GM12878 (cell line): ENCODE data around the gene RFC3. TPM values are rescaled to one million over a fixed set of nuclear protein-coding genes. Genes with fewer than 3 reads are reported as not detected.

Experiments used
- ATAC-seq: fragments of 200-7000 bp; cut with Tn5 transposase; 3 replicates; pipeline ENCODE4 v1.9.1; 2020; ENCODE audit warnings: mild to moderate bottlenecking, moderate library complexity
- BruUV-seq: library from RNA; stranded (reverse); fragments of 400-500 nt; replicated peaks from 2 replicates; lab custom pipeline; 2021; lab: Mats Ljungman, UMichigan
- CTCF ChIA-PET: fragments of 300-600 bp; sonication (Branson Sonifier 250); formaldehyde crosslinking; extraction: SDS; loops from one replicate; lab custom pipeline; 2021; ENCODE audit warnings: inconsistent platforms; lab: Yijun Ruan, JAX
- POLR2A ChIA-PET: fragments of 350-600 bp; formaldehyde crosslinking; extraction: SDS; loops from one replicate; lab custom pipeline; 2021; ENCODE audit warnings: inconsistent platforms; lab: Charles Lee
- RAD21 ChIA-PET: fragments of 300-600 bp; sonication (Branson Sonifier 250); formaldehyde crosslinking; loops from one replicate; lab custom pipeline; 2023; ENCODE audit warnings: antibody characterized with exemption; ENCODE audit not compliant: unreplicated experiment; lab: Charles Lee
- SMC1A ChIA-PET: fragments of 300-600 bp; sonication (Branson Sonifier 250); formaldehyde crosslinking; loops from one replicate; lab custom pipeline; 2023; ENCODE audit not compliant: unreplicated experiment, uncharacterized antibody; lab: Charles Lee
- DNase-seq: peaks from one replicate; pipeline ENCODE4 v3.0.0-alpha.2; 2011; ENCODE audit warnings: low read depth, low spot score
- FAIRE-seq: peaks from 3 replicates; lab custom pipeline; 2011; peaks lifted over from hg19 to GRCh38; lab: Jason Lieb, UNC
- H2AFZ ChIP-seq: 2 replicates; pipeline ENCODE4 v1.6.0; 2011; ENCODE audit warnings: low read depth, low read length, control low read depth; ENCODE audit not compliant: control insufficient read depth
- H3K27ac ChIP-seq: 2 replicates; pipeline ENCODE4 v1.5.1; 2011; ENCODE audit warnings: control low read depth; ENCODE audit not compliant: control insufficient read depth, insufficient read depth
- H3K27me3 ChIP-seq, 2 experiments: replicated peaks in 1 of 2; 2 replicates each; pipeline versions ENCODE4 v1.6.0 to v1.6.1; 2011; ENCODE audit warnings: low read length in 1 of 2; ENCODE audit not compliant: control insufficient read depth in 2 of 2, insufficient read depth in 2 of 2
- H3K36me3 ChIP-seq, 2 experiments: 2 replicates each; pipeline ENCODE4 v1.5.1; 2011; ENCODE audit warnings: low read length in 1 of 2; ENCODE audit not compliant: control insufficient read depth in 2 of 2, insufficient read depth in 2 of 2
- H3K4me1 ChIP-seq: 2 replicates; pipeline ENCODE4 v1.6.1; 2011; ENCODE audit warnings: mild to moderate bottlenecking, low read length, moderate library complexity, mixed read lengths; ENCODE audit not compliant: control insufficient read depth, insufficient read depth
- H3K4me2 ChIP-seq: 2 replicates; pipeline ENCODE4 v1.6.0; 2011; ENCODE audit warnings: control low read depth; ENCODE audit not compliant: control insufficient read depth, insufficient read depth
- H3K4me3 ChIP-seq: fragments of 200-600 bp; sonication (generic); 2 replicates; pipeline ENCODE4 v1.5.1; 2016
- H3K79me2 ChIP-seq: 2 replicates; pipeline ENCODE4 v1.6.0; 2011; ENCODE audit warnings: low read length; ENCODE audit not compliant: control insufficient read depth, insufficient read depth
- H3K9ac ChIP-seq: 2 replicates; pipeline ENCODE4 v1.8.0; 2011; ENCODE audit warnings: low read length, control low read depth, mixed read lengths; ENCODE audit not compliant: control insufficient read depth, insufficient read depth
- H3K9me3 ChIP-seq: replicated peaks from 3 replicates; pipeline ENCODE4 v1.5.1; 2011; ENCODE audit warnings: mild to moderate bottlenecking, low read length; ENCODE audit not compliant: control insufficient read depth, insufficient read depth
- H4K20me1 ChIP-seq: 2 replicates; pipeline ENCODE4 v1.6.0; 2011; ENCODE audit not compliant: control insufficient read depth, insufficient read depth
- ASH2L ChIP-seq: fragments of 300-600, 200-600 bp; sonication (generic); IDR thresholded peaks from 2 replicates; pipeline ENCODE4 v1.6.1; 2017; ENCODE audit warnings: low read depth, mild to moderate bottlenecking, borderline replicate concordance
- EGR1 ChIP-seq, 2 experiments: IDR thresholded peaks; 1 replicate in 1 of 2; 2 replicates in 1 of 2; pipeline ENCODE4 v1.6.1; 2011 to 2012; ENCODE audit warnings: low read depth in 2 of 2, low read length in 2 of 2, borderline replicate concordance in 1 of 2, mild to moderate bottlenecking in 1 of 2, moderate library complexity in 1 of 2
- HDAC6 ChIP-seq: fragments of 200-600 bp; sonication (generic); IDR thresholded peaks from one replicate; pipeline ENCODE4 v1.8.0; 2017; ENCODE audit warnings: antibody characterized with exemption; ENCODE audit not compliant: unreplicated experiment
- IRF4 ChIP-seq: IDR thresholded peaks from 2 replicates; pipeline ENCODE4 v1.6.1; 2011; ENCODE audit warnings: low read depth, low read length
- MYC ChIP-seq: IDR thresholded peaks from 2 replicates; pipeline ENCODE4 v1.6.1; 2011; ENCODE audit warnings: mild to moderate bottlenecking, low read length, moderate library complexity, inconsistent platforms; ENCODE audit not compliant: insufficient read depth, insufficient replicate concordance, insufficient read length, severe bottlenecking
- PAX8 ChIP-seq: fragments of 450-650 bp; IDR thresholded peaks from 2 replicates; pipeline ENCODE4 v1.6.1; 2017; ENCODE audit warnings: mild to moderate bottlenecking, moderate library complexity
- SREBF2 ChIP-seq: IDR thresholded peaks from 2 replicates; pipeline ENCODE4 v1.6.1; 2012; ENCODE audit warnings: mild to moderate bottlenecking, low read length
- WGBS: methylation state at CpG from one replicate; pipeline ENCODE4 v1.1.6; 2016; ENCODE audit warnings: low lambda C conversion rate; ENCODE audit not compliant: insufficient replicate concordance, insufficient coverage; ENCODE audit errors: missing lambda C conversion rate; 5-methylcytosine and 5-hydroxymethylcytosine counted together
- in situ Hi-C: fragments of 300-500 bp; cut with MboI; formaldehyde crosslinking; loops from 9 replicates; pipeline ENCODE4 v1.14.3; 2018; ENCODE audit warnings: mixed read lengths
- intact Hi-C: fragments of 100-400 bp; cut with micrococcal nuclease; formaldehyde crosslinking; loops from one replicate; pipeline ENCODE4 v1.14.2; 2022; ENCODE audit not compliant: unreplicated experiment
- polyA plus RNA-seq, 11 experiments: library from polyadenylated mRNA; depleted of rRNA in 4 of 11; unstranded in 6 of 11; stranded (reverse) in 5 of 11; fragments of >200 nt; fragmentation: Nextera tagmentation in 4 of 11; fragmentation: Illumina TruSeq in 1 of 11; extraction: Ambion mirVana in 4 of 11; extraction: Trizol in 1 of 11; gene quantifications; 1 replicate in 1 of 11; 2 replicates in 10 of 11; pipeline versions ENCODE4 v1.2.1 to v1.2.3, GENCODE V29; 2011 to 2016; ENCODE audit warnings: inconsistent platforms in 2 of 11, missing spikeins in 2 of 11, low read depth in 1 of 11
- total RNA-seq, 4 experiments: library from RNA; depleted of rRNA in 3 of 4; stranded (reverse); fragments of >200 nt in 3 of 4; fragmentation: Illumina TruSeq in 1 of 4; extraction: Trizol in 1 of 4; gene quantifications; 2 replicates each; pipeline versions ENCODE4 v1.2.1 to v1.2.3, GENCODE V29; 2013 to 2021
- TF ChIP-seq, protein P1 (sequence below): fragments of 450-650 bp; IDR thresholded peaks from 2 replicates; pipeline ENCODE4 v1.6.1; 2018; ENCODE audit warnings: mild to moderate bottlenecking, low read depth, moderate library complexity; ENCODE audit not compliant: partially characterized antibody
- TF ChIP-seq, protein P2 (sequence below): IDR thresholded peaks from 2 replicates; pipeline ENCODE4 v1.6.1; 2011; ENCODE audit warnings: low read depth, low read length, improper control_type of control experiment, borderline replicate concordance

Gene RFC3
- total and polyA plus RNA-seq, 10 of the 15 experiments (the other 5 are each of a cell fraction or from before 2014, with no cell fraction given), result 57.6 to 98.9 (median 81.3) TPM

DNA sequence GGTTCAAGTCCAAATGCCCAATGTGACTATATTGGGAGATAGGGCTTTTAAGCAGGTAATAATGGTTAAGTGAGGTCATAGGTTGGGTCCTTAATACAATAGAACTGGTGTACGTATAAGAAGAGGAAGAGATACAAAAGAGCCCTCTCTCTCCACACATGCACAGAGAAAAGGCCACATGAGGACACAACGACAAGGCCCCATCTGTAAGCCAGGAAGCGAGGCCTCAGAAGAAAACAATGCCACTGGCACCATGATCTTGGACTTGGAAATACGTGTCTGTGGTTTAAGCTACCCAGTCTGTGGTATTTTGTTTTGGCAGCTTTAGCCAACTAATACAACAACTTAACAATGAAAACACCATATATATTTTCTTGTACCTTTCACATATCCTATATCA, 23.4 kb upstream of the RFC3 start (continued):
- TF ChIP-seq PAX8, result no peak
- TF ChIP-seq ASH2L, result no peak
- no peak for TF ChIP-seq MYC
- TF ChIP-seq, protein P1, sequence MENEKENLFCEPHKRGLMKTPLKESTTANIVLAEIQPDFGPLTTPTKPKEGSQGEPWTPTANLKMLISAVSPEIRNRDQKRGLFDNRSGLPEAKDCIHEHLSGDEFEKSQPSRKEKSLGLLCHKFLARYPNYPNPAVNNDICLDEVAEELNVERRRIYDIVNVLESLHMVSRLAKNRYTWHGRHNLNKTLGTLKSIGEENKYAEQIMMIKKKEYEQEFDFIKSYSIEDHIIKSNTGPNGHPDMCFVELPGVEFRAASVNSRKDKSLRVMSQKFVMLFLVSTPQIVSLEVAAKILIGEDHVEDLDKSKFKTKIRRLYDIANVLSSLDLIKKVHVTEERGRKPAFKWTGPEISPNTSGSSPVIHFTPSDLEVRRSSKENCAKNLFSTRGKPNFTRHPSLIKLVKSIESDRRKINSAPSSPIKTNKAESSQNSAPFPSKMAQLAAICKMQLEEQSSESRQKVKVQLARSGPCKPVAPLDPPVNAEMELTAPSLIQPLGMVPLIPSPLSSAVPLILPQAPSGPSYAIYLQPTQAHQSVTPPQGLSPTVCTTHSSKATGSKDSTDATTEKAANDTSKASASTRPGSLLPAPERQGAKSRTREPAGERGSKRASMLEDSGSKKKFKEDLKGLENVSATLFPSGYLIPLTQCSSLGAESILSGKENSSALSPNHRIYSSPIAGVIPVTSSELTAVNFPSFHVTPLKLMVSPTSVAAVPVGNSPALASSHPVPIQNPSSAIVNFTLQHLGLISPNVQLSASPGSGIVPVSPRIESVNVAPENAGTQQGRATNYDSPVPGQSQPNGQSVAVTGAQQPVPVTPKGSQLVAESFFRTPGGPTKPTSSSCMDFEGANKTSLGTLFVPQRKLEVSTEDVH, result no peak

DNA sequence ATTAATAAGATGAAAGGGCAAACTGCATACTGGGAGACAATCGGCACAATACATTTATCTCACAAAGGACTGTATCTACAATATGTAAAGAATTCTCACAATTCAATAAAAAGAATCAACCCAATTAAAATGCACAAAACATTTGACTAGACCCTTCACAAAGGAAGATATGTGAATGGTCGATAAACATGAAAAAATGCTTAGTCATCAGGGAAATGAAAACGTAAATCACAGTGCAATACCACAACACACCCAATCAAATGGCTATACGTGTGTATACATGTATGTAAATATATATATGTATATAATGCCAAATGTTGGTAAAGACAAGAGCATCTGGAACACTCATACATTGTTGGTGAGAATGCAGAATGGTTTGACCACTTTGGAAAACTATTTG, 21.9 kb upstream of the RFC3 start:
- ChIA-PET CTCF (interaction anchor here (1.3 kb wide), 1 partner anchor 72 kb away, joined by 4 read pairs; no protein-coding TSS in a partner anchor), POLR2A (no interaction called here), RAD21 (no interaction called here), SMC1A (interaction anchor here (1.3 kb wide), 1 partner anchor 12 kb away, joined by 5 read pairs; no protein-coding TSS in a partner anchor)
- Histone ChIP-seq H3K36me3 (no peaks in the 10 kb centered on the region), H3K4me1 (peaks cover 8% of the 10 kb centered on the region), H2AFZ (no peak overlapping the region), H3K9me3 (no peaks in the 10 kb centered on the region; the same call in 2 of the 3 replicates), H3K9ac (no peak overlapping the region), H3K79me2 (no peaks in the 10 kb centered on the region), H4K20me1 (no peaks in the 10 kb centered on the region), H3K4me2 (no peak overlapping the region), H3K27me3 (no peaks in the 10 kb centered on the region), H3K4me3 (no peak overlapping the region), H3K27ac (no peak overlapping the region)
- no peak for TF ChIP-seq IRF4
- TF ChIP-seq, protein P2, sequence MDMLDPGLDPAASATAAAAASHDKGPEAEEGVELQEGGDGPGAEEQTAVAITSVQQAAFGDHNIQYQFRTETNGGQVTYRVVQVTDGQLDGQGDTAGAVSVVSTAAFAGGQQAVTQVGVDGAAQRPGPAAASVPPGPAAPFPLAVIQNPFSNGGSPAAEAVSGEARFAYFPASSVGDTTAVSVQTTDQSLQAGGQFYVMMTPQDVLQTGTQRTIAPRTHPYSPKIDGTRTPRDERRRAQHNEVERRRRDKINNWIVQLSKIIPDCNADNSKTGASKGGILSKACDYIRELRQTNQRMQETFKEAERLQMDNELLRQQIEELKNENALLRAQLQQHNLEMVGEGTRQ, result no peak
- no peak for TF ChIP-seq HDAC6
- TF ChIP-seq SREBF2, result no peak
- no peak for TF ChIP-seq EGR1 (IDR thresholded peaks at IDR 0.05; ENCODE audit: borderline replicate concordance in 1 of 2, low read depth in 2 of 2, low read length in 2 of 2)
- in situ Hi-C loops, result no loop called here
- DNase-seq, result no peak
- WGBS, result 59% methylated on average over 4 of the region's 4 CpGs
- no peak for FAIRE-seq
- intact Hi-C loops, result no loop called here
- ATAC-seq, result no peak
- no TSS peak for BruUV-seq
